GM12873 (cell line): ENCODE results near the gene CCDC192.

ENCODE experiments used
- CTCF ChIP-seq: IDR thresholded peaks from 2 replicates; pipeline ENCODE4 v1.5.1; 2012; ENCODE audit warnings: low read depth, mild to moderate bottlenecking, moderate library complexity, low read length, control low read depth; ENCODE audit not compliant: insufficient read depth; ENCODE audit errors: missing control alignments

CCDC192 gene

GRCh38 chr5:127834554-127834953 is 131.4 kb downstream of the CCDC192 start:
- TF ChIP-seq CTCF = no peak

- TF ChIP-seq CTCF = no peak
Measured at GRCh38 chr5:127838661-127839060, 135.5 kb downstream of the CCDC192 start.

- TF ChIP-seq CTCF = no peak
Measured at GRCh38 chr5:127839072-127839471, 135.9 kb downstream of the CCDC192 start.

- no peak for TF ChIP-seq CTCF
Measured at GRCh38 chr5:127839496-127840197, 136.5 kb downstream of the CCDC192 start.

GRCh38 chr5:127840198-127840524 is 137.0 kb downstream of the CCDC192 start:
- TF ChIP-seq CTCF = no peak

GRCh38 chr5:127840809-127841208 is 137.6 kb downstream of the CCDC192 start:
- no peak for TF ChIP-seq CTCF

- no peak for TF ChIP-seq CTCF
Measured at GRCh38 chr5:127844581-127845021, 141.4 kb downstream of the CCDC192 start.

- no peak for TF ChIP-seq CTCF
Measured at GRCh38 chr5:127846884-127847283, 143.7 kb downstream of the CCDC192 start.
